PC-9 (cell line): ENCODE measurements around the gene SEMA6C. TPM values are rescaled to one million over a fixed set of nuclear protein-coding genes. Genes with fewer than 3 reads are reported as not detected.

ENCODE experiments used
- BruUV-seq: library from RNA; stranded (reverse); fragments of 400-500 nt; replicated peaks from 2 replicates; lab custom pipeline; 2021; lab: Mats Ljungman, UMichigan
- CTCF ChIA-PET: fragments of 300-600 bp; sonication (Branson Sonifier 250); formaldehyde crosslinking; loops from one replicate; lab custom pipeline; 2022; ENCODE audit warnings: antibody characterized with exemption; lab: Charles Lee
- POLR2A ChIA-PET: fragments of 300-600 bp; sonication (Branson Sonifier 250); formaldehyde crosslinking; loops from one replicate; lab custom pipeline; 2022; ENCODE audit warnings: antibody characterized with exemption; ENCODE audit not compliant: unreplicated experiment; lab: Charles Lee
- DNase-seq, 2 experiments: peaks; one replicate each; pipeline versions ENCODE4 v3.0.0 to v3.0.0-alpha.2; 2015 to 2022; ENCODE audit warnings: mixed read lengths in 1 of 2
- H2AFZ ChIP-seq: fragments of 200-600 bp; sonication (generic); 2 replicates; pipeline ENCODE4 v1.8.1; 2017; ENCODE audit warnings: antibody characterized with exemption
- H3F3A ChIP-seq: fragments of 200-600 bp; sonication (generic); 2 replicates; pipeline ENCODE4 v1.8.1; 2017; ENCODE audit warnings: antibody characterized with exemption, mild to moderate bottlenecking, low read depth; ENCODE audit not compliant: insufficient read depth
- H3K27ac ChIP-seq: fragments of 200-600 bp; sonication (generic); 2 replicates; pipeline ENCODE4 v1.6.1; 2016; ENCODE audit warnings: mixed run types
- H3K27me3 ChIP-seq: fragments of 200-600 bp; sonication (generic); 2 replicates; pipeline ENCODE4 v1.6.1; 2016; ENCODE audit warnings: low read depth, mixed run types; ENCODE audit not compliant: insufficient read depth
- H3K36me3 ChIP-seq: fragments of 200-600 bp; sonication (generic); 2 replicates; pipeline ENCODE4 v1.6.1; 2016; ENCODE audit warnings: low read depth, mixed run types
- H3K4me1 ChIP-seq: fragments of 200-600 bp; sonication (generic); replicated peaks from 2 replicates; pipeline ENCODE4 v1.6.1; 2016; ENCODE audit warnings: mixed run types; ENCODE audit not compliant: insufficient read depth
- H3K4me2 ChIP-seq: fragments of 200-600 bp; sonication (generic); 2 replicates; pipeline ENCODE4 v1.6.1; 2017; ENCODE audit warnings: mixed run types
- H3K4me3 ChIP-seq: fragments of 200-600 bp; sonication (generic); 2 replicates; pipeline ENCODE4 v1.6.1; 2016; ENCODE audit warnings: mixed run types
- H3K79me2 ChIP-seq: fragments of 200-600 bp; sonication (generic); 2 replicates; pipeline ENCODE4 v1.6.1; 2017; ENCODE audit warnings: low read depth, mixed run types
- H3K9me2 ChIP-seq: fragments of 200-600 bp; sonication (generic); 2 replicates; pipeline ENCODE4 v1.8.1; 2017; ENCODE audit warnings: mild to moderate bottlenecking; ENCODE audit not compliant: insufficient read depth
- H3K9me3 ChIP-seq: fragments of 200-600 bp; sonication (generic); 2 replicates; pipeline ENCODE4 v1.8.1; 2016; ENCODE audit warnings: low read depth; ENCODE audit not compliant: insufficient read depth
- H4K20me1 ChIP-seq: fragments of 200-600 bp; sonication (generic); 2 replicates; pipeline ENCODE4 v1.8.1; 2017; ENCODE audit not compliant: insufficient read depth
- EZH2 ChIP-seq: fragments of 200-600 bp; sonication (generic); IDR thresholded peaks from 2 replicates; pipeline ENCODE4 v1.8.0; 2017; ENCODE audit warnings: antibody characterized with exemption, low read depth
- intact Hi-C: fragments of 100-400 bp; cut with micrococcal nuclease; formaldehyde crosslinking; loops from one replicate; pipeline ENCODE4 v1.10.0; 2022; ENCODE audit not compliant: unreplicated experiment
- total RNA-seq: library from RNA; stranded (reverse); gene quantifications from 2 replicates; pipeline ENCODE4 v1.2.3, GENCODE V29; 2021
- TF ChIP-seq, protein P1 (sequence below): fragments of 200-600 bp; sonication (generic); conservative IDR thresholded peaks from 2 replicates; pipeline ENCODE4 v1.6.1; 2017; ENCODE audit warnings: mixed run types, antibody characterized with exemption, mild to moderate bottlenecking, moderate library complexity

The SEMA6C gene
- total RNA-seq, 1 experiment from 2014 or later, result 5.6 TPM

DNA sequence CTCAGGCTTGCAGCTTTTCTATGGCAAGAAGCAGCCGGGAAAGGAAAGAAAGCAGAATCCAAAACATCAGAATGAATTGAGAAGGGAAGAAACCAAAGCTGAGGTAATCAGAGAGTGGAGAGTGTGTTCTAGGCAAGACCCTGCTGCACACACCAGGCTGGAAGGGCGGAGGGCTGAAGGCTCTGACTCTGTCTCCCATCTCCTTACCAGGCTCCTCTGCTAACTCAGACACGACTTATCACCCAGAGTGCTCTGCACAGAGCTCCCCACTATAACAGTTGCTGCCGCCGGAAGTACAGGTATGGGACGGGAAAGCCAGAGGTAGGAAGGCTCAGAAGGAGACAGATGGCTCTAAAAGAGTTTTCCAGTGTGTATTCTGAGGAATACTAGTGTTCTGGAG, 20.7 kb upstream of the SEMA6C start:
- Histone ChIP-seq H3K27ac (peak overlapping the region; percentile 66; the same call in 1 of the 2 replicates), H3K4me1 (peaks cover 15% of the 10 kb centered on the region; the same call in 1 of the 2 replicates), H3K9me2 (no peaks in the 10 kb centered on the region), H3K4me3 (peak overlapping the region; percentile 64; the same call in 1 of the 2 replicates), H2AFZ (no peak overlapping the region), H3K79me2 (peaks cover 28% of the 10 kb centered on the region), H3F3A (peaks cover 6% of the 10 kb centered on the region; the same call in 1 of the 2 replicates), H3K36me3 (no peaks in the 10 kb centered on the region), H3K4me2 (peak overlapping the region; percentile 96), H3K27me3 (no peaks in the 10 kb centered on the region), H3K9me3 (no peaks in the 10 kb centered on the region), H4K20me1 (no peaks in the 10 kb centered on the region)
- CTCF ChIA-PET, result interaction anchor here (1.2 kb wide), 1 partner anchor 67 kb away, joined by 3 read pairs; no protein-coding TSS in a partner anchor
- intact Hi-C loops, result loop anchor here (5.0 kb wide), 1 partner anchor 160 kb away; the partner anchor contains the start of genes MINDY1 and PRUNE1
- POLR2A ChIA-PET, result interaction anchor here (0.6 to 0.7 kb wide), 3 partner anchors 123 to 905 kb away, joined by 3 to 13 read pairs (median 4); no protein-coding TSS in a partner anchor
- no peak for DNase-seq
- no TSS peak for BruUV-seq
- TF ChIP-seq, protein P1, sequence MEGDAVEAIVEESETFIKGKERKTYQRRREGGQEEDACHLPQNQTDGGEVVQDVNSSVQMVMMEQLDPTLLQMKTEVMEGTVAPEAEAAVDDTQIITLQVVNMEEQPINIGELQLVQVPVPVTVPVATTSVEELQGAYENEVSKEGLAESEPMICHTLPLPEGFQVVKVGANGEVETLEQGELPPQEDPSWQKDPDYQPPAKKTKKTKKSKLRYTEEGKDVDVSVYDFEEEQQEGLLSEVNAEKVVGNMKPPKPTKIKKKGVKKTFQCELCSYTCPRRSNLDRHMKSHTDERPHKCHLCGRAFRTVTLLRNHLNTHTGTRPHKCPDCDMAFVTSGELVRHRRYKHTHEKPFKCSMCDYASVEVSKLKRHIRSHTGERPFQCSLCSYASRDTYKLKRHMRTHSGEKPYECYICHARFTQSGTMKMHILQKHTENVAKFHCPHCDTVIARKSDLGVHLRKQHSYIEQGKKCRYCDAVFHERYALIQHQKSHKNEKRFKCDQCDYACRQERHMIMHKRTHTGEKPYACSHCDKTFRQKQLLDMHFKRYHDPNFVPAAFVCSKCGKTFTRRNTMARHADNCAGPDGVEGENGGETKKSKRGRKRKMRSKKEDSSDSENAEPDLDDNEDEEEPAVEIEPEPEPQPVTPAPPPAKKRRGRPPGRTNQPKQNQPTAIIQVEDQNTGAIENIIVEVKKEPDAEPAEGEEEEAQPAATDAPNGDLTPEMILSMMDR, result no peak

DNA sequence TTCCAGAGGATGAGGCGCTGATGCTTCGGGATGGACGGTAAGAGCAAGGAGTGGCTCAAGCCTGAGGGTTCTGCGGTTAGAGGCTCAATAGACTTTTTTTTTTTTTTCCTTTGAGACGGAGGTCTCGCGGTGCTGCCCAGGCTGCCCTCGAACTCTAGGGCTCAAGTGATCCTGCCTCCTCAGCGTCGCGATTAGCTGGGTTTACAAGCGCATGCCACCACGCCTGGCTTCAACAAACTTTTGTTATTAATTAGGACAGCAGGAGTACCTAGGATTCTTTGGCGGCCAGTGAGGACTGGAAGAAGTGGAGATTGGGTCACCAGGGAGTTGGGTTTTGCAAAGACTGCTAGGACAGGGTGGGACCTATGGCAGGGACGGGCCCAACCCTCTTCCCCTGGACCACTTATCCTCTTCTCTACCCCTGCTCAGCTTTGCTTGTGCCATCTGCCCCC, 20.1 kb upstream of the SEMA6C start:
- Histone ChIP-seq H3F3A (peaks cover 6% of the 10 kb centered on the region; the same call in 1 of the 2 replicates), H3K9me2 (no peaks in the 10 kb centered on the region), H3K27me3 (no peaks in the 10 kb centered on the region), H3K9me3 (no peaks in the 10 kb centered on the region), H4K20me1 (no peaks in the 10 kb centered on the region), H2AFZ (peak overlapping the region; percentile 90), H3K79me2 (peaks cover 28% of the 10 kb centered on the region), H3K4me2 (peak overlapping the region; percentile 96), H3K4me3 (peak overlapping the region; percentile 64), H3K27ac (peak overlapping the region; percentile 66), H3K4me1 (peaks cover 15% of the 10 kb centered on the region; the same call in 1 of the 2 replicates), H3K36me3 (no peaks in the 10 kb centered on the region)
- no TSS peak for BruUV-seq
- intact Hi-C loops, result loop anchor here (5.0 kb wide), 1 partner anchor 159 kb away; the partner anchor contains the start of genes MINDY1 and PRUNE1
- TF ChIP-seq, protein P1, result no peak
- TF ChIP-seq EZH2, result no peak
- DNase-seq, result peak; percentile 47 to 67
- ChIA-PET CTCF (interaction anchor here (1.2 kb wide), 1 partner anchor 67 kb away, joined by 3 read pairs; no protein-coding TSS in a partner anchor), POLR2A (interaction anchor here (0.6 to 0.8 kb wide), 4 partner anchors 23 to 904 kb away, joined by 3 to 13 read pairs (median 4); partner anchors contain the start of gene VPS72)

DNA sequence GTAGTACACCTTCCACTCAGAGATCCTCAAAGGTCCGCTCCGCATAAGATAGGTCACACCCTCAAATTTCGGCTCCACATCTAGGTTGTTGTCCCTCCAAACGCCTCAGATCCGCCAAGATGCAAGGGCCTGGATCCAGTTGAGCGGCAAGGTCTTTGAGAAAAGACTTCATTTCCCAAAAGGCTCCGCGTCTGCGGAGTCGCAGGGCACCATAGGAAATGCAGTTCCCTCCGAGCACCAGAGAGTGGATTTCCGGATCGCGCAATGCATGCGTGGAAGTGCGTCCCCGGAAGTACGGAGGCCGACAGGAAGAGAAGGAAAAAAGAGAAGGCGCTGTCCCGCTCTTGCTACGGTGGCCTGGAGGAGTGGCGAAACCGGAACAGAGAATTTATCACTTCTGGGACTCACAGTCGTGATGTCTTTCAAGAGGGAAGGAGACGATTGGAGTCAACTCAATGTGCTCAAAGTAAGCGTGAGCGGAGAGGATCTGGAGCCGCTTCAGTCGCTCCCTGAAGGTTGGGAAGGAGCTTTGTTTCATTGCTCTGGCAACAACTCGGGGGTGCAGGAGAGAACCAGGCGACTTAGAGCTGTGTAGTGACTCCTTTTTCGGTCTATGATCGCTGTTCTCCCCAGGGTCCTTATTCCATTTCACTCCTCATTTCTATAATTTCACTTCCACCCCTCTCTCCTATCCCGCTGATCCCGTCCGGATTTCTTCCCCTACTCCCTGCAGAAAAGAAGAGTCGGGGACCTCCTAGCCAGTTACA, 19.5 kb upstream of the SEMA6C start, which contains the start of the genes LYSMD1 and SCNM1:
TSS of gene LYSMD1 (minus strand) at position 165 of the 767 bp plus-strand sequence. CDS start 644 bp downstream, outside the sequence.
TSS of gene SCNM1 (plus strand) at position 407 of the 767 bp plus-strand sequence. CDS start at position 416, 9 bp downstream.
- intact Hi-C loops, result loop anchor here (1.0 to 5.0 kb wide), 2 partner anchors 20 to 159 kb away; partner anchors contain the start of genes MINDY1, PRUNE1 and SEMA6C
- H3K4me2 ChIP-seq, result peak within 1 kb of the TSS; percentile 96
- H3K9me3 ChIP-seq, result no peaks in the 10 kb centered on the region
- TF ChIP-seq, protein P1, result no peak
- no peak for TF ChIP-seq EZH2
- no peaks in the 10 kb centered on the region for H3K36me3 ChIP-seq
- peak within 1 kb of the TSS; percentile 64 for H3K4me3 ChIP-seq
- no peaks in the 10 kb centered on the region for H3K27me3 ChIP-seq
- POLR2A ChIA-PET, result interaction anchor here (0.6 to 0.8 kb wide), 2 partner anchors 24 to 208 kb away, joined by 3 to 21 read pairs; partner anchors contain the start of gene VPS72
- peak; percentile 94 to 96 for DNase-seq
- TSS peak; percentile 78 for BruUV-seq
- peaks cover 6% of the 10 kb centered on the region; the same call in 1 of the 2 replicates for H3F3A ChIP-seq
- H3K79me2 ChIP-seq, result peaks cover 28% of the 10 kb centered on the region
- H3K9me2 ChIP-seq, result no peaks in the 10 kb centered on the region
- H4K20me1 ChIP-seq, result no peaks in the 10 kb centered on the region
- H3K4me1 ChIP-seq, result peaks cover 15% of the 10 kb centered on the region; the same call in 1 of the 2 replicates
- peak within 1 kb of the TSS; percentile 66 for H3K27ac ChIP-seq
- peak within 1 kb of the TSS; percentile 90 for H2AFZ ChIP-seq
- CTCF ChIA-PET, result interaction anchor here (1.2 kb wide), 1 partner anchor 66 kb away, joined by 3 read pairs; no protein-coding TSS in a partner anchor
